Caco-2 (cell line): ENCODE measurements around the gene R3HDM2. TPM values are rescaled to one million over a fixed set of nuclear protein-coding genes. Genes with fewer than 3 reads are reported as not detected.
A peak's percentile ranks its signal among the peaks of the same experiment; 100 is the strongest.

Experiments
- BruUV-seq: library from RNA; stranded (reverse); fragments of 400-500 nt; replicated peaks from 2 replicates; lab custom pipeline; 2021; lab: Mats Ljungman, UMichigan
- CTCF ChIA-PET: fragments of 300-600 bp; sonication (Branson Sonifier 250); formaldehyde crosslinking; loops from one replicate; lab custom pipeline; 2022; ENCODE audit warnings: antibody characterized with exemption; lab: Charles Lee
- POLR2A ChIA-PET: fragments of 300-600 bp; sonication (Branson Sonifier 250); formaldehyde crosslinking; loops from one replicate; lab custom pipeline; 2022; ENCODE audit warnings: antibody characterized with exemption; lab: Charles Lee
- DNase-seq, 2 experiments: peaks; one replicate each; pipeline versions ENCODE4 v3.0.0 to v3.0.0-alpha.2; 2020 to 2022
- H3K27me3 ChIP-seq: replicated peaks from 2 replicates; pipeline ENCODE4 v1.6.0; 2011; ENCODE audit warnings: low read length; ENCODE audit not compliant: control insufficient read depth, insufficient read depth
- H3K36me3 ChIP-seq: 2 replicates; pipeline ENCODE4 v1.5.1; 2011; ENCODE audit warnings: low read length; ENCODE audit not compliant: control insufficient read depth, insufficient read depth
- H3K4me1 ChIP-seq: fragments of 250-450 bp; sonication (Bioruptor Pico); 2 replicates; pipeline ENCODE4 v1.5.1; 2020; ENCODE audit warnings: mild to moderate bottlenecking
- H3K4me3 ChIP-seq: 2 replicates; pipeline ENCODE4 v1.5.1; 2011; ENCODE audit warnings: low read depth, mild to moderate bottlenecking, control low read depth, low read length
- H3K9me3 ChIP-seq: fragments of 250-450 bp; sonication (Bioruptor Pico); 2 replicates; pipeline ENCODE4 v1.5.1; 2020; ENCODE audit warnings: mild to moderate bottlenecking, moderate library complexity
- H3K27ac Mint-ChIP-seq: one replicate; pipeline ENCODE4 v1.8.0; 2022; ENCODE audit warnings: mixed read lengths; ENCODE audit not compliant: unreplicated experiment
- H3K27me3 Mint-ChIP-seq: one replicate; pipeline ENCODE4 v1.8.0; 2022; ENCODE audit warnings: mixed read lengths; ENCODE audit not compliant: insufficient read depth, unreplicated experiment
- H3K36me3 Mint-ChIP-seq: one replicate; pipeline ENCODE4 v1.8.0; 2022; ENCODE audit warnings: mild to moderate bottlenecking, mixed read lengths; ENCODE audit not compliant: insufficient read depth, unreplicated experiment
- H3K4me1 Mint-ChIP-seq: one replicate; pipeline ENCODE4 v1.8.0; 2022; ENCODE audit warnings: low read depth, mixed read lengths; ENCODE audit not compliant: unreplicated experiment
- H3K4me3 Mint-ChIP-seq: one replicate; pipeline ENCODE4 v1.8.0; 2022; ENCODE audit warnings: mild to moderate bottlenecking, moderate library complexity, mixed read lengths; ENCODE audit not compliant: unreplicated experiment
- H3K9me3 Mint-ChIP-seq: one replicate; pipeline ENCODE4 v1.8.0; 2022; ENCODE audit warnings: mixed read lengths; ENCODE audit not compliant: unreplicated experiment
- intact Hi-C: fragments of 100-400 bp; cut with micrococcal nuclease; formaldehyde crosslinking; loops from one replicate; pipeline ENCODE4 v1.10.0; 2022; ENCODE audit not compliant: unreplicated experiment
- total RNA-seq: library from RNA; stranded (reverse); gene quantifications from 2 replicates; pipeline ENCODE4 v1.2.3, GENCODE V29; 2022
- TF ChIP-seq, protein P1 (sequence below), 2 experiments: fragments of 200-600 bp in 1 of 2; IDR thresholded peaks; 1 replicate in 1 of 2; 2 replicates in 1 of 2; pipeline versions ENCODE4 v1.5.1 to v1.8.0; 2011 to 2022; ENCODE audit warnings: antibody characterized with exemption in 1 of 2, control low read depth in 1 of 2, inconsistent platforms in 1 of 2, low read depth in 1 of 2, low read length in 1 of 2, mild to moderate bottlenecking in 1 of 2, moderate library complexity in 1 of 2; ENCODE audit not compliant: insufficient read depth in 1 of 2, severe bottlenecking in 1 of 2, unreplicated experiment in 1 of 2

Gene R3HDM2
- total RNA-seq, 1 experiment from 2014 or later: 33.7 TPM

DNA sequence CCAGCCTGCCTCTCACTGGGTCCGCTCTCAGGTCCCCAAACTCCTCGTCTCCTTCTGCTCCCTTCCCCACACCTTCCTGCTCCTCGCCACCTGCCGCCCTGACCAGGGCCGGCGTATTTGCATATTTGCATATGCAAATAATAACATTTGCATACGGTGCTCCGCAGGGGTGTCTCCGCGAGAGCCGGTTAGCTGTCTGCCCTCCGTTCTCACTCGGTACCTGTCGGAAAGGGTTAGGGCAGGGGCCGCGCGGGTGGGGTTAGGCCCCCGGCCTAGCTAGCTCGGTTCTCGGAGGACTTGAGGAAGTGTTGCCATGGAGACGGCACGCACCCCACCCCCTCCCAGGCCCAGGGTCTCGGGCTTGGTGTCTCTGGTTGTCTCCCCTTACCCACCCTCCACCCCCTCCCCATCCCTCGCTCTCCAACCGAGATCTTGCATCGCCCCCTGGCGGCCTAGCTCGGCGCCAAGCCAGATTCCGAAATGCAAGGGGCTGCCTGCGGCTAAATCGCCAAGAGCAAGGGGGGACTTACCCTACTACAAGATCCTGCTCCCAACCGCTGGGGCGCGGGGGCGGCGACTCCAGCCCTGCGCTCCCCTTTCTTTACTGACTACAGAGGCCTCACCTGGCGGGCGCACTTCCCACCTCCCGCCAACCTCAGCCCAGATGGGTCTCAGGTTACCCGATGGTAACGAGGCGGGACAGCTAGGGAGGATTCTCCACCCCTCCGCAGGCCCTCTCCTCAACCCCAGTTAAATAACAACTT lies 188.0 kb downstream of the R3HDM2 start:
- DNase-seq: peak; percentile 84 to 91
- ChIA-PET CTCF (interaction anchor here (0.6 to 6.4 kb wide), 27 partner anchors 9 to 494 kb away, joined by 3 to 80 read pairs (median 5); partner anchors contain the start of genes INHBE, NXPH4 and SHMT2), POLR2A (interaction anchor here (0.6 to 1.8 kb wide), 2 partner anchors 13 to 210 kb away, joined by 6 to 16 read pairs; partner anchors contain the start of gene SHMT2)
- TF ChIP-seq, protein P1, sequence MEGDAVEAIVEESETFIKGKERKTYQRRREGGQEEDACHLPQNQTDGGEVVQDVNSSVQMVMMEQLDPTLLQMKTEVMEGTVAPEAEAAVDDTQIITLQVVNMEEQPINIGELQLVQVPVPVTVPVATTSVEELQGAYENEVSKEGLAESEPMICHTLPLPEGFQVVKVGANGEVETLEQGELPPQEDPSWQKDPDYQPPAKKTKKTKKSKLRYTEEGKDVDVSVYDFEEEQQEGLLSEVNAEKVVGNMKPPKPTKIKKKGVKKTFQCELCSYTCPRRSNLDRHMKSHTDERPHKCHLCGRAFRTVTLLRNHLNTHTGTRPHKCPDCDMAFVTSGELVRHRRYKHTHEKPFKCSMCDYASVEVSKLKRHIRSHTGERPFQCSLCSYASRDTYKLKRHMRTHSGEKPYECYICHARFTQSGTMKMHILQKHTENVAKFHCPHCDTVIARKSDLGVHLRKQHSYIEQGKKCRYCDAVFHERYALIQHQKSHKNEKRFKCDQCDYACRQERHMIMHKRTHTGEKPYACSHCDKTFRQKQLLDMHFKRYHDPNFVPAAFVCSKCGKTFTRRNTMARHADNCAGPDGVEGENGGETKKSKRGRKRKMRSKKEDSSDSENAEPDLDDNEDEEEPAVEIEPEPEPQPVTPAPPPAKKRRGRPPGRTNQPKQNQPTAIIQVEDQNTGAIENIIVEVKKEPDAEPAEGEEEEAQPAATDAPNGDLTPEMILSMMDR (IDR thresholded peaks at IDR 0.05; ENCODE audit: insufficient read depth in 1 of 2, low read depth in 1 of 2, low read length in 1 of 2, severe bottlenecking in 1 of 2, unreplicated experiment in 1 of 2): peak; percentile 74 to 84
- BruUV-seq: no TSS peak
- Histone ChIP-seq H3K4me1 (peaks cover 19% of the 10 kb centered on the region), H3K9me3 (no peaks in the 10 kb centered on the region), H3K27me3 (peaks cover 9% of the 10 kb centered on the region), H3K36me3 (no peaks in the 10 kb centered on the region), H3K4me3 (peak overlapping the region; percentile 57)
- peaks cover 37% of the 10 kb centered on the region for H3K36me3 Mint-ChIP-seq
- H3K27me3 Mint-ChIP-seq: peaks cover 7% of the 10 kb centered on the region
- intact Hi-C loops: loop anchor here (1.0 kb wide), 1 partner anchor 29 kb away; no protein-coding TSS in a partner anchor
- peak overlapping the region; percentile 46 for H3K27ac Mint-ChIP-seq
- no peaks in the 10 kb centered on the region for H3K9me3 Mint-ChIP-seq
- peak overlapping the region; percentile 74 for H3K4me3 Mint-ChIP-seq
- peaks cover 32% of the 10 kb centered on the region for H3K4me1 Mint-ChIP-seq

DNA sequence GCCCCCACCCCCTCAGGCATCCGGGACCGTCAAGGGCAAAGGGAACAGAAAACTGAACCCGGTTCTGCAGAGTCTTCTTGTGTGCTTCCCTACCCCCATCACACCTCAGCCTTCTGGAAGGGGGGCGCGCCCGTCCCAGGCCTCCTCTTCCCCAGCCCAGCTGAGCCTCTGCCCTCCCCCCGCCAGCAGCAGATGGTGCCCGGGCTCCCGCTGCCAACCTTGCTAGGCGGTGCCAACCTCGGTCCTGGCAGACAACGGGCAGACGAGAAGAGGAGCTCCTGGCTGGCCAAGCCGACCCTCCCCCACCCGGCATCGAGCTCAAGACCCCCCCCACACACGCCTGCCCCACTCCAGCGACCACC lies 188.5 kb downstream of the R3HDM2 start:
- Histone ChIP-seq H3K36me3 (no peaks in the 10 kb centered on the region), H3K9me3 (no peaks in the 10 kb centered on the region), H3K4me1 (peaks cover 19% of the 10 kb centered on the region), H3K27me3 (peaks cover 9% of the 10 kb centered on the region), H3K4me3 (peak overlapping the region; percentile 57; the same call in 1 of the 2 replicates)
- H3K36me3 Mint-ChIP-seq: peaks cover 43% of the 10 kb centered on the region
- H3K4me1 Mint-ChIP-seq: peaks cover 38% of the 10 kb centered on the region
- peak overlapping the region; percentile 46 for H3K27ac Mint-ChIP-seq
- H3K9me3 Mint-ChIP-seq: no peaks in the 10 kb centered on the region
- TF ChIP-seq, protein P1 (IDR thresholded peaks at IDR 0.05; ENCODE audit: insufficient read depth in 1 of 2, low read depth in 1 of 2, low read length in 1 of 2, severe bottlenecking in 1 of 2, unreplicated experiment in 1 of 2): no peak
- POLR2A ChIA-PET: interaction anchor here (1.8 kb wide), 1 partner anchor 13 kb away, joined by 16 read pairs; the partner anchor contains the start of gene SHMT2
- no peak for DNase-seq
- peaks cover 7% of the 10 kb centered on the region for H3K27me3 Mint-ChIP-seq
- intact Hi-C loops: no loop called here
- H3K4me3 Mint-ChIP-seq: peak overlapping the region; percentile 74
- CTCF ChIA-PET: interaction anchor here (0.6 to 6.4 kb wide), 19 partner anchors 10 to 217 kb away, joined by 3 to 80 read pairs (median 8); partner anchors contain the start of genes INHBE, NXPH4 and SHMT2
- no TSS peak for BruUV-seq
